DOHH2 (cell line): Measurements from ENCODE around the gene HECA.

Experiments
- CTCF ChIP-seq: fragments of 200-600 bp; sonication (generic); IDR thresholded peaks from one replicate; pipeline ENCODE4 v1.5.1; 2014; ENCODE audit warnings: antibody characterized with exemption, mild to moderate bottlenecking, low read depth, low read length; ENCODE audit not compliant: poor library complexity, severe bottlenecking
- EZH2phosphoT487 ChIP-seq: fragments of 200-600 bp; sonication (generic); IDR thresholded peaks from 2 replicates; pipeline ENCODE4 v1.6.1; 2017; ENCODE audit warnings: borderline replicate concordance, mild to moderate bottlenecking, antibody characterized with exemption, low read length, moderate library complexity, mixed read lengths

- TF ChIP-seq CTCF (no peak), EZH2phosphoT487 (no peak)
These were observed 40.6 kb downstream of the HECA start for GRCh38 chr6:139175389-139175948.
